A549 (cell line): ENCODE measurements around the gene CREB5. TPM values are rescaled to one million over a fixed set of nuclear protein-coding genes. Genes with fewer than 3 reads are reported as not detected.
"Not testable (repeated sequence)": the region's sequence is repeated elsewhere in the genome, so short reads cannot be mapped to it uniquely, and the experiment has no call there.

Source experiments
- ATAC-seq, 2 experiments: fragments of 200-7000 bp in 1 of 2; fragments of >200 bp in 1 of 2; cut with Nextera tagmentation in 1 of 2; cut with Tn5 transposase in 1 of 2; 3 replicates each; pipeline versions ENCODE4 v1.8.0 to v1.9.1; 2018 to 2020; ENCODE audit warnings: mild to moderate bottlenecking in 1 of 2, moderate library complexity in 1 of 2
- CTCF ChIA-PET: fragments of 300-600 bp; sonication (Branson Sonifier 250); formaldehyde crosslinking; extraction: SDS; loops from one replicate; lab custom pipeline; 2021; ENCODE audit warnings: antibody characterized with exemption, inconsistent platforms; lab: Yijun Ruan, JAX
- POLR2A ChIA-PET: fragments of 350-600 bp; formaldehyde crosslinking; extraction: SDS; loops from one replicate; lab custom pipeline; 2021; ENCODE audit warnings: antibody characterized with exemption, inconsistent platforms; lab: Yijun Ruan, JAX
- DNase-seq, 2 experiments: peaks; one replicate each; pipeline versions ENCODE4 v3.0.0 to v3.0.0-alpha.2; 2011 to 2016; ENCODE audit warnings: low read depth in 1 of 2, low spot score in 1 of 2
- FAIRE-seq: peaks from 2 replicates; lab custom pipeline; 2011; peaks lifted over from hg19 to GRCh38; lab: Jason Lieb, UNC
- H3K27ac ChIP-seq, 2 experiments: fragments of >200 bp; sonication (Bioruptor Twin); formaldehyde crosslinking; 3 replicates each; pipeline ENCODE4 v1.5.1; 2016 to 2017
- H3K4me1 ChIP-seq: fragments of >200 bp; sonication (Bioruptor Twin); formaldehyde crosslinking; 3 replicates; pipeline ENCODE4 v1.6.1; 2016
- H3K4me2 ChIP-seq: fragments of >200 bp; sonication (Bioruptor Twin); formaldehyde crosslinking; 3 replicates; pipeline ENCODE4 v1.6.1; 2016
- H3K4me3 ChIP-seq: fragments of >200 bp; sonication (Bioruptor Twin); formaldehyde crosslinking; 3 replicates; pipeline ENCODE4 v1.5.1; 2016
- H3K9me3 ChIP-seq: fragments of >200 bp; sonication (Bioruptor Twin); formaldehyde crosslinking; 3 replicates; pipeline ENCODE4 v1.6.1; 2016
- CBX2 ChIP-seq: fragments of 200-600 bp; sonication (generic); IDR thresholded peaks from 2 replicates; pipeline ENCODE4 v1.6.1; 2016; ENCODE audit warnings: low read depth, mild to moderate bottlenecking, borderline replicate concordance
- CBX8 ChIP-seq: fragments of 200-600 bp; sonication (generic); IDR thresholded peaks from 2 replicates; pipeline ENCODE4 v1.6.1; 2016
- CTCF ChIP-seq: fragments of >200 bp; sonication (Bioruptor Twin); formaldehyde crosslinking; IDR thresholded peaks from 3 replicates; pipeline ENCODE4 v1.5.1; 2016
- EHF ChIP-seq: fragments of 250-450 bp; sonication (Bioruptor Pico); IDR thresholded peaks from 2 replicates; pipeline ENCODE4 v1.5.0; 2020; ENCODE audit warnings: mild to moderate bottlenecking
- EHMT2 ChIP-seq: fragments of 200-600 bp; sonication (generic); IDR thresholded peaks from 2 replicates; pipeline ENCODE4 v1.6.1; 2016; ENCODE audit warnings: antibody characterized with exemption, low read depth, mild to moderate bottlenecking, moderate library complexity
- EP300 ChIP-seq, 2 experiments: fragments of >200 bp; sonication (Bioruptor Twin); formaldehyde crosslinking; IDR thresholded peaks; 2 replicates in 1 of 2; 3 replicates in 1 of 2; pipeline ENCODE4 v1.6.1; 2016 to 2017
- ESRRA ChIP-seq: fragments of 150-350 bp; IDR thresholded peaks from 2 replicates; pipeline ENCODE4 v1.6.1; 2014; ENCODE audit warnings: mild to moderate bottlenecking, low read length, borderline replicate concordance
- FOSB ChIP-seq: fragments of 250-450 bp; sonication (Bioruptor Pico); IDR thresholded peaks from 2 replicates; pipeline ENCODE4 v1.5.0; 2020; ENCODE audit warnings: mild to moderate bottlenecking, moderate library complexity
- GATA3 ChIP-seq: IDR thresholded peaks from 2 replicates; pipeline ENCODE4 v1.6.1; 2012; ENCODE audit warnings: borderline replicate concordance
- HEYL ChIP-seq: fragments of 250-450 bp; sonication (Bioruptor Pico); IDR thresholded peaks from 2 replicates; pipeline ENCODE4 v1.8.0; 2021; ENCODE audit warnings: mild to moderate bottlenecking, moderate library complexity
- HOXB13 ChIP-seq: fragments of 250-450 bp; sonication (Bioruptor Pico); IDR thresholded peaks from 2 replicates; pipeline ENCODE4 v1.5.0; 2020; ENCODE audit warnings: low read depth, mild to moderate bottlenecking, moderate library complexity
- HOXB5 ChIP-seq: fragments of 250-450 bp; sonication (Bioruptor Pico); IDR thresholded peaks from 2 replicates; pipeline ENCODE4 v1.5.0; 2020; ENCODE audit warnings: mild to moderate bottlenecking, moderate library complexity
- JUNB ChIP-seq: fragments of >200 bp; sonication (Bioruptor Twin); formaldehyde crosslinking; IDR thresholded peaks from 2 replicates; pipeline ENCODE4 v1.6.1; 2016
- KDM5A ChIP-seq: fragments of 200-600 bp; sonication (generic); IDR thresholded peaks from 2 replicates; pipeline ENCODE4 v1.6.1; 2016; ENCODE audit warnings: antibody characterized with exemption, mild to moderate bottlenecking
- MAX ChIP-seq: IDR thresholded peaks from 2 replicates; pipeline ENCODE4 v1.6.1; 2012
- MAZ ChIP-seq: fragments of 150-350 bp; IDR thresholded peaks from 2 replicates; pipeline ENCODE4 v1.6.1; 2014; ENCODE audit warnings: antibody characterized with exemption, low read depth, low read length, borderline replicate concordance
- NFE2L2 ChIP-seq: fragments of 150-350 bp; conservative IDR thresholded peaks from 2 replicates; pipeline ENCODE4 v1.6.1; 2014; ENCODE audit warnings: low read length
- NPAS2 ChIP-seq: fragments of 250-450 bp; sonication (Bioruptor Pico); IDR thresholded peaks from 2 replicates; pipeline ENCODE4 v1.8.0; 2022; ENCODE audit warnings: mild to moderate bottlenecking, moderate library complexity, borderline replicate concordance
- NR3C1 ChIP-seq: fragments of >200 bp; sonication (Bioruptor Twin); formaldehyde crosslinking; IDR thresholded peaks from 3 replicates; pipeline ENCODE4 v1.6.1; 2017
- POLR2A ChIP-seq: IDR thresholded peaks from 2 replicates; pipeline ENCODE4 v1.6.1; 2012; ENCODE audit warnings: mild to moderate bottlenecking, low read length
- RFX5 ChIP-seq: fragments of 450-650 bp; IDR thresholded peaks from 2 replicates; pipeline ENCODE4 v1.7.1; 2014; ENCODE audit warnings: antibody characterized with exemption, mild to moderate bottlenecking, moderate library complexity
- SREBF2 ChIP-seq: fragments of 450-650 bp; IDR thresholded peaks from 2 replicates; pipeline ENCODE4 v1.6.1; 2014; ENCODE audit warnings: mild to moderate bottlenecking, moderate library complexity
- USF2 ChIP-seq: fragments of 450-650 bp; IDR thresholded peaks from 2 replicates; pipeline ENCODE4 v1.6.1; 2014; ENCODE audit warnings: antibody characterized with exemption
- ZNF302 ChIP-seq: fragments of 250-450 bp; sonication (Bioruptor Pico); IDR thresholded peaks from 2 replicates; pipeline ENCODE4 v1.9.0; 2021; ENCODE audit warnings: inconsistent platforms, mild to moderate bottlenecking, moderate library complexity
- ZSCAN20 ChIP-seq: fragments of 250-450 bp; sonication (Bioruptor Pico); IDR thresholded peaks from 2 replicates; pipeline ENCODE4 v1.8.0; 2022; ENCODE audit warnings: mild to moderate bottlenecking, moderate library complexity
- WGBS: methylation state at CpG from one replicate; pipeline ENCODE4 v1.1.6; 2017; ENCODE audit errors: missing lambda C conversion rate; 5-methylcytosine and 5-hydroxymethylcytosine counted together
- polyA plus RNA-seq, 4 experiments: library from polyadenylated mRNA; depleted of rRNA in 3 of 4; stranded (reverse); fragments of >200 nt; fragmentation: RNase III in 1 of 4; extraction: RNeasy Plus Mini Kit Qiagen cat#74134 plus additional on column Dnase treatment in 1 of 4; gene quantifications; 2 replicates in 3 of 4; 3 replicates in 1 of 4; pipeline ENCODE4 v1.2.3, GENCODE V29; 2011 to 2017

CREB5 gene
- polyA plus RNA-seq, 2 of the 4 experiments (the other 2 are of a cell fraction) = 0.61 to 1.5 TPM

- no peak overlapping the region for H3K4me2 ChIP-seq
- POLR2A ChIA-PET = no interaction called here
- FAIRE-seq (no peak), DNase-seq (no peak), ATAC-seq (no peak)
- H3K4me1 ChIP-seq = no peaks in the 10 kb centered on the region
- no peak overlapping the region for H3K4me3 ChIP-seq
- no peak for TF ChIP-seq FOSB (CRISPR knock-in tag)
- no peak for TF ChIP-seq SREBF2
- no peak for TF ChIP-seq POLR2A
- no peak for TF ChIP-seq CBX2
- no peak overlapping the region for H3K27ac ChIP-seq
- H3K9me3 ChIP-seq = no peaks in the 10 kb centered on the region
- 30% methylated on average over 3 of the region's 3 CpGs for WGBS
- CTCF ChIA-PET = interaction anchor here (0.6 kb wide), 1 partner anchor 139 kb away, joined by 3 read pairs; no protein-coding TSS in a partner anchor
Measured at GRCh38 chr7:28823582-28823981, 411.3 kb downstream of the CREB5 start.

- FAIRE-seq, H3K9me3 ChIP-seq, H3K4me2 ChIP-seq, CTCF ChIA-PET, H3K4me3 ChIP-seq, ATAC-seq, POLR2A ChIA-PET, DNase-seq, H3K4me1 ChIP-seq, H3K27ac ChIP-seq: not testable (repeated sequence)
- 36% methylated on average over 8 of the region's 8 CpGs for WGBS
Measured at GRCh38 chr7:28825817-28826448, 413.6 kb downstream of the CREB5 start.

- ATAC-seq (no peak), FAIRE-seq (no peak), DNase-seq (no peak)
- CTCF ChIA-PET = interaction anchor here (1.3 kb wide), 1 partner anchor 23 kb away, joined by 4 read pairs; no protein-coding TSS in a partner anchor
- no peaks in the 10 kb centered on the region for H3K9me3 ChIP-seq
- no peak overlapping the region for H3K27ac ChIP-seq
- POLR2A ChIA-PET = no interaction called here
- H3K4me3 ChIP-seq = no peak overlapping the region
- no peaks in the 10 kb centered on the region for H3K4me1 ChIP-seq
- no peak overlapping the region for H3K4me2 ChIP-seq
- no peak for TF ChIP-seq EHMT2
- no peak for TF ChIP-seq NR3C1
- TF ChIP-seq CTCF = no peak
- no peak for TF ChIP-seq EHF (CRISPR knock-in tag)
- no peak for TF ChIP-seq ZSCAN20 (CRISPR knock-in tag)
- WGBS = 13% methylated on average over 1 of the region's 1 CpG
Measured at GRCh38 chr7:28830846-28831245, 418.5 kb downstream of the CREB5 start.

GRCh38 chr7:28832669-28833068 is 420.4 kb downstream of the CREB5 start:
- no peak for TF ChIP-seq KDM5A
- TF ChIP-seq HOXB13 (CRISPR knock-in tag) = no peak
- ChIA-PET CTCF (no interaction called here), POLR2A (no interaction called here)
- Histone ChIP-seq H3K9me3 (no peaks in the 10 kb centered on the region), H3K4me3 (no peak overlapping the region), H3K4me2 (no peak overlapping the region), H3K4me1 (no peaks in the 10 kb centered on the region), H3K27ac (no peak overlapping the region)
- 8% methylated on average over 3 of the region's 3 CpGs for WGBS
- no peak for DNase-seq
- FAIRE-seq = no peak
- ATAC-seq = no peak

- FAIRE-seq = no peak
- TF ChIP-seq GATA3 (no peak), RFX5 (no peak), NFE2L2 (no peak), MAX (no peak), NPAS2 (CRISPR knock-in tag) (no peak), MAZ (no peak), USF2 (no peak), JUNB (no peak), EP300 (IDR thresholded peaks at IDR 0.05) (no peak), HEYL (no peak), ESRRA (no peak), ZNF302 (CRISPR knock-in tag) (no peak), CBX2 (no peak), HOXB5 (CRISPR knock-in tag) (no peak), CBX8 (no peak)
- CTCF ChIA-PET = interaction anchor here (1.3 to 1.6 kb wide), 3 partner anchors 10 to 44 kb away, joined by 3 to 4 read pairs (median 4); no protein-coding TSS in a partner anchor
- H3K4me2 ChIP-seq = no peak overlapping the region
- ATAC-seq = no peak
- H3K27ac ChIP-seq = no peak overlapping the region
- no peaks in the 10 kb centered on the region for H3K4me1 ChIP-seq
- no peaks in the 10 kb centered on the region for H3K9me3 ChIP-seq
- DNase-seq = no peak
- no peak overlapping the region for H3K4me3 ChIP-seq
- POLR2A ChIA-PET = no interaction called here
Measured at GRCh38 chr7:28835800-28836199, 423.5 kb downstream of the CREB5 start.
